PFSK-1 (cell line): Measurements from ENCODE around the gene VTI1A.

Experiments
- FOXP2 ChIP-seq: optimal IDR thresholded peaks from 2 replicates; pipeline ENCODE3; 2011; ENCODE audit warnings: borderline replicate concordance, control low read depth, inconsistent platforms; ENCODE audit not compliant: insufficient read depth; ENCODE audit errors: extremely low read length, extremely low read depth
- POLR2AphosphoS5 ChIP-seq: IDR thresholded peaks from 2 replicates; pipeline ENCODE4 v1.6.1; 2012; ENCODE audit warnings: low read depth, mild to moderate bottlenecking, control low read depth, low read length, moderate library complexity
- SIN3A ChIP-seq: IDR thresholded peaks from 2 replicates; pipeline ENCODE4 v1.6.1; 2012; ENCODE audit warnings: mild to moderate bottlenecking, low read length, moderate library complexity, borderline replicate concordance; ENCODE audit not compliant: insufficient read depth
- TAF1 ChIP-seq: IDR thresholded peaks from 2 replicates; pipeline ENCODE4 v1.6.1; 2012; ENCODE audit warnings: low read length, control low read depth, borderline replicate concordance; ENCODE audit not compliant: insufficient read depth
- TF ChIP-seq, protein P1 (sequence below), 2 experiments: IDR thresholded peaks; 2 replicates each; pipeline versions ENCODE4 v1.6.1 to v1.8.0; 2011 to 2012; ENCODE audit warnings: low read depth in 2 of 2, low read length in 2 of 2, control low read depth in 1 of 2, inconsistent platforms in 1 of 2, mild to moderate bottlenecking in 1 of 2, moderate library complexity in 1 of 2; ENCODE audit not compliant: insufficient read depth in 1 of 2

The VTI1A gene

DNA sequence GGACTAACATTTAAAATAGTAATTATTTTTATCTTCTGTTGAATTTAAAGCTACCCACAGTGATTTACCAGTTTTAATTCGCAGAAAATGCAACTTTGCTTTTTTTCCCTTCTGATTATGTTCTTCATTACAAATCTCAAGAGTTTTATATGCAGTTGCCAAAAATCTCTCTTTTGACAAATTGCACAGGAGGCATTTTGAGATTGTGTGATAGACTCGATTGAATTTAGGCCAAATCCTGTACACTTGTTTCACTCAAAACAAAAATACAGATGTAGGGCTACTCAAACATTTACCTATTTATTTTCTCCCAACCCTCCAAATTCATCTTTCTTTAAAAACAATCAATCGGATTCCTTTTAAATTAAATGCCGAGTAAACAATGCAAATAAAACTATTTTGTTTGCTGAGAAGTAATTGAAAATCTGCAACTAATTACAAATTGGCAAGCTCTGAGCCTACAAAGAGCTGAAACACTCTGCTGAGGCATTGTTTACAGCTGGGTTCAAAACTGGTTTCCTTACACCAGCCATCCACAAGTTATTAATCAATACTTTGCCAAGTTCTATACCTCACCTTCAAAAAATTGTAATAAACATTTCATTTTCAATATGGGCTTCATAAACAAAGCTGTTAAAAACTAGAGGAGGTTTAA lies 288.2 kb downstream of the VTI1A start:
- TF ChIP-seq POLR2AphosphoS5 = no peak
- TF ChIP-seq SIN3A = no peak
- TF ChIP-seq, protein P1, sequence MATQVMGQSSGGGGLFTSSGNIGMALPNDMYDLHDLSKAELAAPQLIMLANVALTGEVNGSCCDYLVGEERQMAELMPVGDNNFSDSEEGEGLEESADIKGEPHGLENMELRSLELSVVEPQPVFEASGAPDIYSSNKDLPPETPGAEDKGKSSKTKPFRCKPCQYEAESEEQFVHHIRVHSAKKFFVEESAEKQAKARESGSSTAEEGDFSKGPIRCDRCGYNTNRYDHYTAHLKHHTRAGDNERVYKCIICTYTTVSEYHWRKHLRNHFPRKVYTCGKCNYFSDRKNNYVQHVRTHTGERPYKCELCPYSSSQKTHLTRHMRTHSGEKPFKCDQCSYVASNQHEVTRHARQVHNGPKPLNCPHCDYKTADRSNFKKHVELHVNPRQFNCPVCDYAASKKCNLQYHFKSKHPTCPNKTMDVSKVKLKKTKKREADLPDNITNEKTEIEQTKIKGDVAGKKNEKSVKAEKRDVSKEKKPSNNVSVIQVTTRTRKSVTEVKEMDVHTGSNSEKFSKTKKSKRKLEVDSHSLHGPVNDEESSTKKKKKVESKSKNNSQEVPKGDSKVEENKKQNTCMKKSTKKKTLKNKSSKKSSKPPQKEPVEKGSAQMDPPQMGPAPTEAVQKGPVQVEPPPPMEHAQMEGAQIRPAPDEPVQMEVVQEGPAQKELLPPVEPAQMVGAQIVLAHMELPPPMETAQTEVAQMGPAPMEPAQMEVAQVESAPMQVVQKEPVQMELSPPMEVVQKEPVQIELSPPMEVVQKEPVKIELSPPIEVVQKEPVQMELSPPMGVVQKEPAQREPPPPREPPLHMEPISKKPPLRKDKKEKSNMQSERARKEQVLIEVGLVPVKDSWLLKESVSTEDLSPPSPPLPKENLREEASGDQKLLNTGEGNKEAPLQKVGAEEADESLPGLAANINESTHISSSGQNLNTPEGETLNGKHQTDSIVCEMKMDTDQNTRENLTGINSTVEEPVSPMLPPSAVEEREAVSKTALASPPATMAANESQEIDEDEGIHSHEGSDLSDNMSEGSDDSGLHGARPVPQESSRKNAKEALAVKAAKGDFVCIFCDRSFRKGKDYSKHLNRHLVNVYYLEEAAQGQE (IDR thresholded peaks at IDR 0.05; ENCODE audit: insufficient read depth in 1 of 2, low read depth in 2 of 2, low read length in 2 of 2) = no peak
- TF ChIP-seq TAF1 = no peak

DNA sequence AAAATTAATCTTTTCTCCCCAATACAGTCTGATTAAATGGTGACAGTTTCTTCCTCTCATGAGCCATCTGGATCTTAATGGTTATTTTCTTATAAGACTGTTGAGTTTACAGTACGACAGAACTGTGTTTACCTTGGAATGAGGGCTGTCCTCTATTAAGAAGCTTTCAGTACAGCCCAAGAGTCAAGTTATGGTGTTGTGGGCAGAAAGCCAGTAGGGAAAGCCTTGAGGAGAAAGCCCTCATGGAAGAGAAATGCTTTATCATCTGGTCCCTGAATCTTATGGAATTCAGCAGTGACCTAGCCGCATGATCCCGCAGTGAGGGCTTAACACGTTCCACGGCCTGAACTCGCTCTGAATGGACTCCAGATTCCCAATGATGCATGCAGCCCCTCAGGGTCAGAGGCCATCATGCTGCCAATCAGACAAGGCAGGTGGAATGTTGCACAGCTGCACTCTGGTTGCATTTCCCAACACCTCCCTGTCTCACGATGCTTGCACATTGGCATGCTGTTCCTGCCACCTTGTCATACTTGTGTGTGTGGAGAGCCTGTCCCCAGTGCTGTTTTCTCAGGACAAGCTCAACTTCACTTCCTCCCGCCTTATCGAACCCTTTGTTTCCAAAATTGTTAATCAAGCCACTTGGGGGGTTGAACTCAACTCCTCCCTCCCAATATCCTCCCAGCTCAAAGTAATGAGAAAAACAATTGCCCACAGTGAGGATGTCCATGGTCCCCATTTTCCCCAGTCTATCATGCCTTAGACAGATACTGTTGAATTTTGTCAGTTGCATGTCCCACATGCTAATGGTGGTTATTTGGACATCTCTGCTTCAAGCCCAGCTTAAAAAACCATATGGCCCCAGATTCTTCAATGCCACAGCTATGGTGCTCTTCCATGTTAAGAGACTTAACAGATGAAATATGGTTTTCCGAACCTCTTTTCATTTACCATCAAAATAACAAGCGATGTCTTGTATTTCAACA lies 291.9 kb downstream of the VTI1A start:
- TF ChIP-seq POLR2AphosphoS5 (no peak), FOXP2 (peak; percentile 51), TAF1 (no peak)

DNA sequence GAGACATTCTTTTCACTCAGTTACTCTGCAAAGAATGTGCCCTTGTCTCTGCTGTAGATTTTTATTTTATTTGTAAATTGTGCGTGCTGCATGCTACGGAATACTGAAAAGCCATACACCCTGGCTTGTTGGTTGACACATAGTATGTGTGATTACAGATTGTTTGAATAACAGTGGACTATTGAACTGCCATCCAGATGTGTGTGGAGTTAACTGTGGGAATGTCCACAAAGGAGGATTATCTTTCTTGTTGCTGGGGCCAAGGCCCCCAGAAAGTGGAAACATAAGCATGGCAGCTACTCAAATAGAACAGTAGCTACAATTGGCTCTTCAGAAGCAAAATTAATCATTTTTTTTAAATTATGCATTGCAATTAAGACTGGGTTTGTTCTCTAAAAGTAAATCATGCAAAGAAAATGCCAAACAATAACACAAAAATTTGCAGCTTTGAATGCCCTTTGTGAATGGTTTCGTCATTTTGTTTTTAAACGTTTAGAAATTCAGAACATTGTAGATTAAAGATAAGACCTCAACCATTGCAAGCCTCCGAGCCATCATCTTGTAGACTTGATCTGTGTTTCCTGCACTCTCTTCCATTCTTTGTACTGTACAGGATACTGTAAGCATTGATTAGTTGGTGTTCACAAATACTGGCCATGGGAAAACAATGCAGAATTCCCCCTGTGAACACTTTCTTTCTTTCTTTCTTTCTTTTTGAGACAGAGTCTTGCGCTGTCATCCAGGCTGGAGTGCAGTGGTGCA lies 292.8 kb downstream of the VTI1A start:
- no peak for TF ChIP-seq SIN3A
- TF ChIP-seq TAF1 = no peak
- TF ChIP-seq FOXP2 = no peak
- no peak for TF ChIP-seq POLR2AphosphoS5
- TF ChIP-seq, protein P1 (IDR thresholded peaks at IDR 0.05; ENCODE audit: insufficient read depth in 1 of 2, low read depth in 2 of 2, low read length in 2 of 2) = no peak

DNA sequence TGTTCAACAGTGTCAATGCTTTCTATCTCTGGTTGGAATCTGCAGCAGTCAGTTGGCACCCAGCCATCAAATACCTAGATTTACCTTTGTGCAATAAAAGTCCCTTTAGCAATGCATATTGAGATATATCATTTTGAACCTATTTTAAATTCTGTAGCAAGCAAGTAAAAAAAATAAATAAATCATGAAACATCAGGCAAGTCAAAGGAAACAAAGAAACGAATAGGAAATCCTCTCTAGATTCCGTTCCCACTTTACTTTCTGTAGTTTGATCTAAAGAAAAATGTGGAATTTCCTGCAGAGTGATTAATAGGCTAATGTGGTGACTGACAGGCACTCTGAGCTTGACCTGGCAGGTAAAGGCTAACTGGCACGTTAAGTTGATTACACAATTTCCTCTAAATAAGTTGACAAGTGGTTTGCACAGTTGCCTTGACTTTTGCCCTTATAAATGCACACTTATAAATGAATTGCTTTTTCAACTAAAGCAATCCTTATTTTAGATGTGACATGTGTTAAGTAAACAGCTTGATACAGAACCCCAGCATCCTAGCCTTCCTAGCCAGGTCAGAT lies 294.9 kb downstream of the VTI1A start:
- TF ChIP-seq POLR2AphosphoS5 (no peak), SIN3A (no peak), TAF1 (no peak), FOXP2 (no peak)
- TF ChIP-seq, protein P1 (IDR thresholded peaks at IDR 0.05; ENCODE audit: insufficient read depth in 1 of 2, low read depth in 2 of 2, low read length in 2 of 2) = no peak
